Measurements from ENCODE around the gene GLCE.

The GLCE gene

GRCh38 chr15:69200832-69201745 is 40.7 kb downstream of the GLCE start:
- Histone ChIP-seq H3K4me1 (ENCODE audit: control insufficient read depth, insufficient read depth, low read length) (no peaks in the 10 kb centered on the region), H3K27me3 (ENCODE audit: control insufficient read depth, insufficient read depth, low read length) (no peaks in the 10 kb centered on the region), H3K9me3 (ENCODE audit: control insufficient read depth, insufficient read depth, low read length) (no peaks in the 10 kb centered on the region), H3K36me3 (ENCODE audit: control insufficient read depth, insufficient read depth, low read length) (0 out of 2 replicates have a peak, but pooled peaks cover 2% of the 10 kb centered on the region), H3K4me3 (ENCODE audit: low read length) (no peak overlapping the region), H3K27ac (ENCODE audit: low read length) (no peak overlapping the region)
- DNase-seq (ENCODE audit: low read depth, low spot score) = no peak
- no CpG with 5 or more reads among the region's 1 CpG for WGBS (ENCODE audit: insufficient coverage, insufficient read length)

- no peak overlapping the region for H3K27ac ChIP-seq (ENCODE audit: low read length)
- H3K36me3 ChIP-seq (ENCODE audit: control insufficient read depth, insufficient read depth, low read length) = no peaks in the 10 kb centered on the region
- no CpG with 5 or more reads among the region's 1 CpG for WGBS (ENCODE audit: insufficient coverage, insufficient read length)
- no peak overlapping the region for H3K4me3 ChIP-seq (ENCODE audit: low read length)
- H3K4me1 ChIP-seq (ENCODE audit: control insufficient read depth, insufficient read depth, low read length) = no peaks in the 10 kb centered on the region
- no peaks in the 10 kb centered on the region for H3K27me3 ChIP-seq (ENCODE audit: control insufficient read depth, insufficient read depth, low read length)
- no peaks in the 10 kb centered on the region for H3K9me3 ChIP-seq (ENCODE audit: control insufficient read depth, insufficient read depth, low read length)
- DNase-seq (ENCODE audit: low read depth, low spot score) = no peak
Measured at GRCh38 chr15:69206079-69206478, 45.6 kb downstream of the GLCE start.

- Histone ChIP-seq H3K27me3 (ENCODE audit: control insufficient read depth, insufficient read depth, low read length) (no peaks in the 10 kb centered on the region), H3K36me3 (ENCODE audit: control insufficient read depth, insufficient read depth, low read length) (no peaks in the 10 kb centered on the region), H3K9me3 (ENCODE audit: control insufficient read depth, insufficient read depth, low read length) (no peaks in the 10 kb centered on the region), H3K27ac (ENCODE audit: low read length) (no peak overlapping the region), H3K4me1 (ENCODE audit: control insufficient read depth, insufficient read depth, low read length) (no peaks in the 10 kb centered on the region), H3K4me3 (ENCODE audit: low read length) (no peak overlapping the region)
- no peak for DNase-seq (ENCODE audit: low read depth, low spot score)
- no CpG with 5 or more reads among the region's 1 CpG for WGBS (ENCODE audit: insufficient coverage, insufficient read length)
Measured at GRCh38 chr15:69209661-69210060, 49.2 kb downstream of the GLCE start.

- DNase-seq (ENCODE audit: low read depth, low spot score) = no peak
- Histone ChIP-seq H3K36me3 (ENCODE audit: control insufficient read depth, insufficient read depth, low read length) (no peaks in the 10 kb centered on the region), H3K27ac (ENCODE audit: low read length) (no peak overlapping the region), H3K4me3 (ENCODE audit: low read length) (no peak overlapping the region), H3K4me1 (ENCODE audit: control insufficient read depth, insufficient read depth, low read length) (no peaks in the 10 kb centered on the region), H3K27me3 (ENCODE audit: control insufficient read depth, insufficient read depth, low read length) (no peaks in the 10 kb centered on the region), H3K9me3 (ENCODE audit: control insufficient read depth, insufficient read depth, low read length) (no peaks in the 10 kb centered on the region)
Measured at GRCh38 chr15:69210574-69210973, 50.1 kb downstream of the GLCE start.

- WGBS (ENCODE audit: insufficient coverage, insufficient read length) = no CpG with 5 or more reads among the region's 3 CpGs
- no peak for DNase-seq (ENCODE audit: low read depth, low spot score)
- Histone ChIP-seq H3K4me3 (ENCODE audit: low read length) (no peak overlapping the region), H3K4me1 (ENCODE audit: control insufficient read depth, insufficient read depth, low read length) (no peaks in the 10 kb centered on the region), H3K36me3 (ENCODE audit: control insufficient read depth, insufficient read depth, low read length) (no peaks in the 10 kb centered on the region), H3K27ac (ENCODE audit: low read length) (no peak overlapping the region), H3K27me3 (ENCODE audit: control insufficient read depth, insufficient read depth, low read length) (no peaks in the 10 kb centered on the region), H3K9me3 (ENCODE audit: control insufficient read depth, insufficient read depth, low read length) (no peaks in the 10 kb centered on the region)
Measured at GRCh38 chr15:69213786-69214185, 53.4 kb downstream of the GLCE start.

- DNase-seq (ENCODE audit: low read depth, low spot score) = no peak
- Histone ChIP-seq H3K9me3 (ENCODE audit: control insufficient read depth, insufficient read depth, low read length) (no peaks in the 10 kb centered on the region), H3K4me1 (ENCODE audit: control insufficient read depth, insufficient read depth, low read length) (no peaks in the 10 kb centered on the region), H3K4me3 (ENCODE audit: low read length) (no peak overlapping the region), H3K36me3 (ENCODE audit: control insufficient read depth, insufficient read depth, low read length) (no peaks in the 10 kb centered on the region), H3K27me3 (ENCODE audit: control insufficient read depth, insufficient read depth, low read length) (no peaks in the 10 kb centered on the region), H3K27ac (ENCODE audit: low read length) (no peak overlapping the region)
- no CpG with 5 or more reads among the region's 2 CpGs for WGBS (ENCODE audit: insufficient coverage, insufficient read length)
Measured at GRCh38 chr15:69215314-69216035, 55.0 kb downstream of the GLCE start.

GRCh38 chr15:69217381-69217780 is 56.9 kb downstream of the GLCE start:
- no peaks in the 10 kb centered on the region for H3K4me1 ChIP-seq (ENCODE audit: control insufficient read depth, insufficient read depth, low read length)
- H3K9me3 ChIP-seq (ENCODE audit: control insufficient read depth, insufficient read depth, low read length) = no peaks in the 10 kb centered on the region
- no peak overlapping the region for H3K4me3 ChIP-seq (ENCODE audit: low read length)
- H3K27ac ChIP-seq (ENCODE audit: low read length) = no peak overlapping the region
- no peaks in the 10 kb centered on the region for H3K36me3 ChIP-seq (ENCODE audit: control insufficient read depth, insufficient read depth, low read length)
- DNase-seq (ENCODE audit: low read depth, low spot score) = no peak
- H3K27me3 ChIP-seq (ENCODE audit: control insufficient read depth, insufficient read depth, low read length) = no peaks in the 10 kb centered on the region

- Histone ChIP-seq H3K27ac (ENCODE audit: low read length) (no peak overlapping the region), H3K9me3 (ENCODE audit: control insufficient read depth, insufficient read depth, low read length) (no peaks in the 10 kb centered on the region), H3K27me3 (ENCODE audit: control insufficient read depth, insufficient read depth, low read length) (no peaks in the 10 kb centered on the region), H3K4me3 (ENCODE audit: low read length) (no peak overlapping the region), H3K4me1 (ENCODE audit: control insufficient read depth, insufficient read depth, low read length) (peaks cover 3% of the 10 kb centered on the region), H3K36me3 (ENCODE audit: control insufficient read depth, insufficient read depth, low read length) (no peaks in the 10 kb centered on the region)
- WGBS (ENCODE audit: insufficient coverage, insufficient read length) = no CpG with 5 or more reads among the region's 1 CpG
- no peak for DNase-seq (ENCODE audit: low read depth, low spot score)
Measured at GRCh38 chr15:69219690-69220089, 59.3 kb downstream of the GLCE start.

GRCh38 chr15:69222002-69222474 is 61.6 kb downstream of the GLCE start:
- Histone ChIP-seq H3K36me3 (ENCODE audit: control insufficient read depth, insufficient read depth, low read length) (no peaks in the 10 kb centered on the region), H3K27me3 (ENCODE audit: control insufficient read depth, insufficient read depth, low read length) (no peaks in the 10 kb centered on the region), H3K4me1 (ENCODE audit: control insufficient read depth, insufficient read depth, low read length) (peaks cover 3% of the 10 kb centered on the region), H3K27ac (ENCODE audit: low read length) (no peak overlapping the region), H3K4me3 (ENCODE audit: low read length) (no peak overlapping the region), H3K9me3 (ENCODE audit: control insufficient read depth, insufficient read depth, low read length) (no peaks in the 10 kb centered on the region)
- no peak for DNase-seq (ENCODE audit: low read depth, low spot score)
- no CpG with 5 or more reads among the region's 6 CpGs for WGBS (ENCODE audit: insufficient coverage, insufficient read length)

- H3K27me3 ChIP-seq (ENCODE audit: control insufficient read depth, insufficient read depth, low read length) = no peaks in the 10 kb centered on the region
- no peak overlapping the region for H3K4me3 ChIP-seq (ENCODE audit: low read length)
- no CpG with 5 or more reads among the region's 4 CpGs for WGBS (ENCODE audit: insufficient coverage, insufficient read length)
- H3K27ac ChIP-seq (ENCODE audit: low read length) = no peak overlapping the region
- DNase-seq (ENCODE audit: low read depth, low spot score) = no peak
- no peaks in the 10 kb centered on the region for H3K36me3 ChIP-seq (ENCODE audit: control insufficient read depth, insufficient read depth, low read length)
- H3K9me3 ChIP-seq (ENCODE audit: control insufficient read depth, insufficient read depth, low read length) = no peaks in the 10 kb centered on the region
- H3K4me1 ChIP-seq (ENCODE audit: control insufficient read depth, insufficient read depth, low read length) = peaks cover 3% of the 10 kb centered on the region
Measured at GRCh38 chr15:69223083-69223813, 62.8 kb downstream of the GLCE start.

Measured in iPS DF 6.9 (cell line).